ENCODE results near the gene SLC5A3.

GRCh38 chr21:34047835-34048234, 25.5 kb upstream of the SLC5A3 start:
- TF ChIP-seq REST (IDR thresholded peaks at IDR 0.05; ENCODE audit: low read depth) (no peak), CREB1 (IDR thresholded peaks at IDR 0.05; ENCODE audit: low read depth) (no peak), TAF1 (IDR thresholded peaks at IDR 0.05; ENCODE audit: low read depth) (no peak), EGR1 (IDR thresholded peaks at IDR 0.05) (no peak), YY1 (IDR thresholded peaks at IDR 0.05; ENCODE audit: low read depth) (no peak), FOXM1 (IDR thresholded peaks at IDR 0.05; ENCODE audit: borderline replicate concordance, low read depth) (no peak), EP300 (IDR thresholded peaks at IDR 0.05; ENCODE audit: borderline replicate concordance) (no peak), TCF12 (IDR thresholded peaks at IDR 0.05; ENCODE audit: low read depth) (no peak)
